H1 (cell line): Measurements from ENCODE around the gene NOXO1. TPM values are rescaled to one million over a fixed set of nuclear protein-coding genes. Genes with fewer than 3 reads are reported as not detected.

ENCODE experiments used
- ASH2L ChIP-seq: fragments of 200-600, 300-600 bp; sonication (generic); IDR thresholded peaks from one replicate; pipeline ENCODE4 v1.7.1; 2017; ENCODE audit warnings: low read length
- CEBPB ChIP-seq: IDR thresholded peaks from 2 replicates; pipeline ENCODE4 v1.6.1; 2012; ENCODE audit warnings: low read depth, low read length
- CHD1 ChIP-seq: IDR thresholded peaks from 2 replicates; pipeline ENCODE4 v1.6.1; 2012; ENCODE audit warnings: low read depth, low read length, improper control_type of control experiment
- CHD7 ChIP-seq: fragments of 300-600 bp; sonication (generic); IDR thresholded peaks from 2 replicates; pipeline ENCODE4 v1.7.1; 2012; ENCODE audit warnings: low read length, moderate library complexity, mild to moderate bottlenecking, inconsistent platforms; ENCODE audit not compliant: insufficient replicate concordance
- CREB1 ChIP-seq: IDR thresholded peaks from 2 replicates; pipeline ENCODE4 v1.6.1; 2012; ENCODE audit warnings: inconsistent platforms
- KDM4A ChIP-seq: IDR thresholded peaks from one replicate; pipeline ENCODE4 v1.7.1; 2012; ENCODE audit warnings: low read depth, mild to moderate bottlenecking, moderate library complexity, low read length, inconsistent platforms; ENCODE audit not compliant: severe bottlenecking
- POLR2AphosphoS5 ChIP-seq: IDR thresholded peaks from 2 replicates; pipeline ENCODE4 v1.6.1; 2011; ENCODE audit warnings: low read depth, low read length
- RNF2 ChIP-seq: fragments of 200-900, 300-1000 bp; sonication (generic); IDR thresholded peaks from 2 replicates; pipeline ENCODE4 v1.7.1; 2016; ENCODE audit warnings: borderline replicate concordance, low read depth, mild to moderate bottlenecking, antibody characterized with exemption, low read length; ENCODE audit not compliant: poor library complexity, severe bottlenecking; ENCODE audit errors: missing control alignments
- SIX5 ChIP-seq: IDR thresholded peaks from 2 replicates; pipeline ENCODE4 v1.6.1; 2011; ENCODE audit warnings: mild to moderate bottlenecking, low read depth, low read length
- SP4 ChIP-seq: IDR thresholded peaks from 2 replicates; pipeline ENCODE4 v1.6.1; 2012; ENCODE audit warnings: low read length, inconsistent platforms
- polyA plus RNA-seq, 7 experiments: library from polyadenylated mRNA; depleted of rRNA in 3 of 7; stranded (reverse) in 5 of 7; unstranded in 2 of 7; fragments of >200 nt in 5 of 7; fragments of 200-250 nt in 2 of 7; gene quantifications; 1 replicate in 5 of 7; 2 replicates in 1 of 7; 4 replicates in 1 of 7; pipeline versions ENCODE4 v1.2.1 to v1.2.3, GENCODE V29; 2011 to 2013; ENCODE audit warnings: missing spikeins in 2 of 7, mixed read lengths in 2 of 7
- total RNA-seq: library from RNA; stranded (reverse); fragmentation: NEBNext Ultra II Directional; extraction: Animal tissue kit (Norgen Biotek cat#: 25700); gene quantifications from 2 replicates; pipeline ENCODE4 v1.2.1, GENCODE V29; 2021

The NOXO1 gene
- total and polyA plus RNA-seq, 2 of the 8 experiments (the other 6 are each of a cell fraction or from before 2014, with no cell fraction given) = 1.3 to 2.5 TPM

- TF ChIP-seq CHD7 (no peak), CHD1 (no peak), RNF2 (no peak), POLR2AphosphoS5 (peak; percentile 94), SP4 (peak; percentile 71; the same call in 1 of the 2 replicates), KDM4A (peak; percentile 25), CREB1 (no peak), CEBPB (no peak), ASH2L (no peak), SIX5 (0 out of 2 replicates have a peak, but pooled peaks have one; percentile 5)
These were observed 20.3 kb downstream of the NOXO1 start (continued) for GRCh38 chr16:1960665-1961630.
